ENCODE data around the gene SRRD.

GRCh38 chr22:26448334-26448733 lies 35.3 kb upstream of the SRRD start:
- no peak for TF ChIP-seq CTCF (IDR thresholded peaks at IDR 0.05)
- no peak for TF ChIP-seq TCF7L2 (IDR thresholded peaks at IDR 0.05; ENCODE audit: low read depth, low read length)
- TF ChIP-seq SIN3A (IDR thresholded peaks at IDR 0.05; ENCODE audit: borderline replicate concordance, insufficient read depth, low read depth, low read length), result no peak
- TF ChIP-seq REST (IDR thresholded peaks at IDR 0.05; ENCODE audit: insufficient read depth in 1 of 2, low read depth in 2 of 2, low read length in 1 of 2), result no peak
- no peak for TF ChIP-seq POLR2AphosphoS5 (IDR thresholded peaks at IDR 0.05; ENCODE audit: low read depth, low read length)

Measured in Panc1 (cell line).